CD4-positive, alpha-beta memory T cell (primary cell): ENCODE data around the gene RPL36A. TPM values are rescaled to one million over a fixed set of nuclear protein-coding genes. Genes with fewer than 3 reads are reported as not detected.

Experiments used
- CTCF ChIA-PET: fragments of 350-600 bp; sonication (Branson Sonifier 250); formaldehyde crosslinking; loops from one replicate; lab custom pipeline; 2021; ENCODE audit warnings: inconsistent platforms; ENCODE audit not compliant: partially characterized antibody; lab: Charles Lee
- POLR2A ChIA-PET: fragments of 350-600 bp; sonication (Branson Sonifier 250); formaldehyde crosslinking; loops from one replicate; lab custom pipeline; 2021; ENCODE audit not compliant: partially characterized antibody; lab: Charles Lee
- DNase-seq, 5 donors: peaks; one replicate each; pipeline versions ENCODE4 v3.0.0 to v3.0.0-alpha.2; 2020 to 2022; ENCODE audit warnings: mixed read lengths in 1 of 5
- H3K27ac ChIP-seq: one replicate; pipeline ENCODE4 v1.7.0; 2013; ENCODE audit warnings: low read depth, low read length
- H3K27me3 ChIP-seq: 2 replicates; pipeline ENCODE4 v1.7.0; 2013; ENCODE audit warnings: mild to moderate bottlenecking, low read length, moderate library complexity; ENCODE audit not compliant: insufficient read depth
- H3K36me3 ChIP-seq: 2 replicates; pipeline ENCODE4 v1.7.0; 2013; ENCODE audit warnings: mild to moderate bottlenecking, low read length, moderate library complexity; ENCODE audit not compliant: insufficient read depth
- H3K4me1 ChIP-seq: 2 replicates; pipeline ENCODE4 v1.7.0; 2013; ENCODE audit warnings: mild to moderate bottlenecking, low read length, moderate library complexity; ENCODE audit not compliant: insufficient read depth
- H3K4me3 ChIP-seq, 2 donors: one replicate each; pipeline ENCODE4 v1.7.0; 2013; ENCODE audit warnings: low read length in 2 of 2, mild to moderate bottlenecking in 1 of 2
- H3K9me3 ChIP-seq, 2 donors: one replicate each; pipeline ENCODE4 v1.7.0; 2013; ENCODE audit warnings: low read length in 2 of 2, control low read depth in 1 of 2; ENCODE audit not compliant: control insufficient read depth in 1 of 2
- H3K27ac Mint-ChIP-seq, 7 donors: one replicate each; pipeline ENCODE4 v1.8.0; 2020 to 2021; ENCODE audit warnings: mixed read lengths in 7 of 7, mild to moderate bottlenecking in 6 of 7, inconsistent platforms in 3 of 7, moderate library complexity in 3 of 7
- H3K27me3 Mint-ChIP-seq, 2 donors: one replicate each; pipeline ENCODE4 v1.8.0; 2020 to 2021; ENCODE audit warnings: mixed read lengths in 2 of 2
- H3K36me3 Mint-ChIP-seq, 2 donors: one replicate each; pipeline ENCODE4 v1.8.0; 2020 to 2021; ENCODE audit warnings: mixed read lengths in 2 of 2, inconsistent platforms in 1 of 2, mild to moderate bottlenecking in 1 of 2
- H3K4me1 Mint-ChIP-seq, 4 donors: one replicate each; pipeline ENCODE4 v1.8.0; 2020 to 2021; ENCODE audit warnings: mixed read lengths in 4 of 4, mild to moderate bottlenecking in 1 of 4
- H3K4me3 Mint-ChIP-seq, 8 donors: one replicate each; pipeline ENCODE4 v1.8.0; 2020 to 2021; ENCODE audit warnings: mixed read lengths in 8 of 8, mild to moderate bottlenecking in 7 of 8, moderate library complexity in 6 of 8, inconsistent platforms in 3 of 8
- H3K9me3 Mint-ChIP-seq, 8 donors: one replicate each; pipeline ENCODE4 v1.8.0; 2020 to 2021; ENCODE audit warnings: mixed read lengths in 8 of 8, mild to moderate bottlenecking in 5 of 8, inconsistent platforms in 3 of 8, moderate library complexity in 1 of 8
- intact Hi-C: fragments of 100-400 bp; cut with micrococcal nuclease; formaldehyde crosslinking; loops from one replicate; pipeline ENCODE4 v1.15.1; 2023
- polyA plus RNA-seq, 2 donors: library from polyadenylated mRNA; unstranded; fragments of 300-500 nt; fragmentation: Illumina TruSeq; gene quantifications; one replicate each; pipeline ENCODE4 v1.2.3, GENCODE V29; 2021
- total RNA-seq, 2 experiments: library from RNA; stranded (reverse); gene quantifications; one replicate each; pipeline ENCODE4 v1.2.3, GENCODE V29; 2021

RPL36A gene
- total and polyA plus RNA-seq, 4 experiments from 2014 or later, result 380 to 2,724 (median 1,362) TPM

GRCh38 chrX:101429934-101430333 is 39.1 kb downstream of the RPL36A start:
- H3K4me3 Mint-ChIP-seq, result no peak overlapping the region
- CTCF ChIA-PET, result no interaction called here
- Histone ChIP-seq H3K27ac (no peak overlapping the region), H3K27me3 (no peaks in the 10 kb centered on the region), H3K4me3 (no peak overlapping the region), H3K36me3 (no peaks in the 10 kb centered on the region), H3K4me1 (no peaks in the 10 kb centered on the region), H3K9me3 (no peaks in the 10 kb centered on the region)
- no peak for DNase-seq
- H3K9me3 Mint-ChIP-seq, result no peaks in the 10 kb centered on the region
- no peak overlapping the region for H3K27ac Mint-ChIP-seq
- H3K36me3 Mint-ChIP-seq, result peaks cover 24 to 33% of the 10 kb centered on the region in 2 donors
- peaks cover under 1 to 9% (median 5%) of the 10 kb centered on the region in 4 donors for H3K4me1 Mint-ChIP-seq
- H3K27me3 Mint-ChIP-seq, result no peaks in the 10 kb centered on the region
- POLR2A ChIA-PET, result no interaction called here
- intact Hi-C loops, result no loop called here

DNA sequence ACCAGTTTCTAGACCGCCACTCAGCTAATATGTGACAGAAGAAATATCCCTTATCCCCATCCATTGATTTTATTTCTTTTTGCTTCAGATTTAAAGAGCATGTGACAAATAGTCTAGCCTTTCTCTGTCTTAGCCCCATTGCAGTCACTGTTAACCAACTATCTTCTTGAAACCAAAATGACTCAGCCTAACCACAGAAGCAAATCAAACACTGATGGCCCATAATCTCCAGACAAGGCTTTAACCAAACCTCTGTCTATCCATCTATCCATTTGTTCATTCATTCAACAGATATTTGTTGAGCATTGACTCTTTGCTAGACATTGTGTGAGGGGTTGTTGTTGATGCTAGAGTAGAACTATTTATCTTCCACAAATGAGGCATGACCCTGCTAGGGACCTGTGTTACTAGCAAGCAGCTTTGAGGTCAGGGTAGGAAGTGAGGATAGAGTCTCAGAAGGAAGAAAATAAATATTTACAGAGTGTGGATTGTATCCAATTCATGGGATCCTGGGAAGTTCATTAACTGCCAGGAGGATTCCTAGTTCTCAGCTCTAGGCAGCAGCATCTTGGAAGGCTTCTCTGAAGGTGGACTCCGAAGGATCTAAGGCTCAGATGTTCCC is 39.8 kb downstream of the RPL36A start:
- Mint-ChIP-seq H3K4me1 (peaks cover 0 to 9% (median 4%) of the 10 kb centered on the region in 4 donors), H3K27ac (peak overlapping the region in 1 of 7 donors; percentile 31)
- DNase-seq, result no peak

GRCh38 chrX:101442085-101442484 is 51.3 kb downstream of the RPL36A start:
- Mint-ChIP-seq H3K4me1 (peaks cover 0 to 4% (median 0%) of the 10 kb centered on the region in 4 donors), H3K9me3 (no peaks in the 10 kb centered on the region), H3K27ac (no peak overlapping the region), H3K36me3 (peaks cover 37 to 44% of the 10 kb centered on the region in 2 donors), H3K27me3 (no peaks in the 10 kb centered on the region), H3K4me3 (no peak overlapping the region)
- ChIA-PET CTCF (no interaction called here), POLR2A (no interaction called here)
- intact Hi-C loops, result no loop called here
- H3K9me3 ChIP-seq, result no peaks in the 10 kb centered on the region
- DNase-seq, result no peak
- H3K36me3 ChIP-seq, result no peaks in the 10 kb centered on the region
- no peak overlapping the region for H3K4me3 ChIP-seq
- no peaks in the 10 kb centered on the region for H3K27me3 ChIP-seq
- no peaks in the 10 kb centered on the region for H3K4me1 ChIP-seq
- no peak overlapping the region for H3K27ac ChIP-seq

More for the DNA sequence above, 39.8 kb downstream of the RPL36A start:
- Histone ChIP-seq H3K4me1 (no peaks in the 10 kb centered on the region), H3K9me3 (no peaks in the 10 kb centered on the region), H3K27ac (no peak overlapping the region), H3K4me3 (no peak overlapping the region), H3K36me3 (no peaks in the 10 kb centered on the region), H3K27me3 (no peaks in the 10 kb centered on the region)
- ChIA-PET POLR2A (no interaction called here), CTCF (no interaction called here)
- Mint-ChIP-seq H3K36me3 (peaks cover 21 to 31% of the 10 kb centered on the region in 2 donors), H3K9me3 (no peaks in the 10 kb centered on the region), H3K27me3 (no peaks in the 10 kb centered on the region), H3K4me3 (no peak overlapping the region)
- intact Hi-C loops, result no loop called here

Other genes starting within 250 kb of the RPL36A start
- under 1 TPM in 1 of 2 experiments, not detected in 1; 0.08 TPM for gene DRP2, start 171.2 kb upstream of the RPL36A start, total RNA-seq
- gene DRP2, start 171.2 kb upstream of the RPL36A start, polyA plus RNA-seq, result under 1 TPM in 1 of 2 donors, not detected in 1; 0.13 TPM
- gene TAF7L, start 99.7 kb upstream of the RPL36A start, total RNA-seq, result not detected
- not detected for gene TAF7L, start 99.7 kb upstream of the RPL36A start, polyA plus RNA-seq
- gene TIMM8A, start 42.3 kb upstream of the RPL36A start, total RNA-seq, result 10 to 100 TPM; 12.0 to 13.3 TPM
- gene TIMM8A, start 42.3 kb upstream of the RPL36A start, polyA plus RNA-seq, result 10 to 100 TPM in 1 of 2 donors, 1 to 10 TPM in 1; 8.8 to 10.5 TPM
- gene BTK, start 4.8 kb upstream of the RPL36A start, total RNA-seq, result 1 to 10 TPM; 1.6 to 1.9 TPM
- gene BTK, start 4.8 kb upstream of the RPL36A start, polyA plus RNA-seq, result 1 to 10 TPM in 1 of 2 donors, not detected in 1; 1.1 TPM
- gene GLA, start 16.9 kb downstream of the RPL36A start, total RNA-seq, result 10 to 100 TPM; 13.1 TPM
- gene GLA, start 16.9 kb downstream of the RPL36A start, polyA plus RNA-seq, result 10 to 100 TPM in 1 of 2 donors, 1 to 10 TPM in 1; 9.6 to 16.1 TPM
- gene HNRNPH2, start 17.2 kb downstream of the RPL36A start, total RNA-seq, result 10 to 100 TPM; 40.1 to 40.9 TPM
- gene HNRNPH2, start 17.2 kb downstream of the RPL36A start, polyA plus RNA-seq, result 100 to 1,000 TPM in 1 of 2 donors, 10 to 100 TPM in 1; 86.1 to 105 TPM
- gene ARMCX4, start 94.4 kb downstream of the RPL36A start, total RNA-seq, result 10 to 100 TPM; 13.1 to 13.3 TPM
- 1 to 10 TPM in 1 of 2 donors, not detected in 1; 2.4 TPM for gene ARMCX4, start 94.4 kb downstream of the RPL36A start, polyA plus RNA-seq
- under 1 TPM; 0.39 to 0.44 TPM for gene ARMCX1, start 159.5 kb downstream of the RPL36A start, total RNA-seq
- under 1 TPM in 1 of 2 donors, not detected in 1; 0.32 TPM for gene ARMCX1, start 159.5 kb downstream of the RPL36A start, polyA plus RNA-seq
- 10 to 100 TPM; 36.6 to 40.5 TPM for gene ARMCX6, start 227.0 kb downstream of the RPL36A start, total RNA-seq
- gene ARMCX6, start 227.0 kb downstream of the RPL36A start, polyA plus RNA-seq, result 10 to 100 TPM; 44.6 to 46.9 TPM
- 10 to 100 TPM; 39.6 to 40.1 TPM for gene ARMCX3, start 232.1 kb downstream of the RPL36A start, total RNA-seq
- 10 to 100 TPM; 18.4 to 25.2 TPM for gene ARMCX3, start 232.1 kb downstream of the RPL36A start, polyA plus RNA-seq